Measurements from ENCODE around the gene YBX2.
A peak's percentile ranks its signal among the peaks of the same experiment; 100 is the strongest.

YBX2 gene

DNA sequence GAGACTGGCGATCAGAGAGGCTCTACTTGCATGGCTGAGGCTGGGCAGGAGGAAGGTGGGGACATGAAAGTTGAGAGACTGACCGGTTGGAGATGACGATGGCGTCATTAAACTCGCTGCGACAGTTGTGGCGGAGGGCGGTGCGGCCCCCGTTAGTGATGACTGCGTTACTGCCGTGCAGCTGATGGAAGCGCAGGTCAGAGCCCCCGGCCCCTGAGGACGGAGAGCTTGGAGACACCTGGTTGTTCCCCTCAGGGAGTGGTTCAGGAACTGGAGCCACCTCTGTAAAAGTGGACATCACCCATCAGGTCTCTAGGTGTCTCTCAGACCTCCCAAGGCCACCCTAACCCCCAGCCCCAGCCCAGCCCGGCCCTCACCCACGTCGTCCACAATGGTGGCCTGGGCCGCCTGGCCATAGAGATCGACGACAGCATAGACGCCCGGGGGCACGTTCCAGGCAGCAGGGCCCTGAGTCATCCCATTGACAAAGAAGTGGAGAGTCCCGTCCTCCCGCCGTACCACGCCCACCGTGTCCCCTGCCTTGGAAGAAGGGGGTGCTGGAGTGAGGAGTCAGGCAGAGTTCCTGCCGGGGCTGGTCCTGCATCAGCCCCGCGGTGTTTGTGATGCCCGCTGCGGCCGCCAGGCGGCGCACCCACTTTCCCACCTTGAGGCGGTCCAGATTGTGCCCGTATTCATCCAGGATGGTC, 29.4 kb upstream of the YBX2 start:
- no peak for DNase-seq (ENCODE audit: low read depth, low spot score)

DNA sequence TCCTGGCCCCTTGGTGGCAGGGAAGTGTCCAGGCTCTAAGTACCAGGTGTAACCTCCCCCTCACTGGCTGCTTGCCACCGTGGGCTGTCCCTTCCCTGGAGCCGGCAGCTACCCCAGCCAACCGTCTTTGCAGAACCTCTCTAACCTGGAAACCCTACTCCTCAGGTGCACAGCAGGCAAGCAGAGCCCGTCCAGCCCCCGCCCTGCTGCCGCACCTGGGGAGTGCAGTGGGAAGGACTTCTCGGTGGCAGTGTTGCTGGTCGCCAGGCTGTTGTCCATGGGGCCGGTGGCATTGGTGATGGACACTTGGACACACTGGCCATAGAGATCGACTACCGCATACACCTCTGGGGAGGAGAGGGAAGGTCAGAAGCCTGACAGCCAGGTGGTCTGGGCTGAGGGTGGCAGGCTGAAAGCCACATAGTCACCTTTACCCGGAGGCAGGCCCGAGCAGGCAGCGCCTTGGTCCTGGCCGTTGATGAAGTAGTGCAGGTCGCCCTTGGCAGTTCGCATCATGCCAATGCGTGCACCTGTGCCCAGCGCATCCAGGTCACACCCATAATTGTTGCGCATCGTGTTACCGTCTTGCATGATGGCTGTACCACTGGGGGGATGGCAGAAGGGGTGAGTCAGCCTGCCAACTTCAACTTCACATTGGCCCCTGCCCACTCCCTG, 28.2 kb upstream of the YBX2 start:
- DNase-seq (ENCODE audit: low read depth, low spot score): no peak

DNA sequence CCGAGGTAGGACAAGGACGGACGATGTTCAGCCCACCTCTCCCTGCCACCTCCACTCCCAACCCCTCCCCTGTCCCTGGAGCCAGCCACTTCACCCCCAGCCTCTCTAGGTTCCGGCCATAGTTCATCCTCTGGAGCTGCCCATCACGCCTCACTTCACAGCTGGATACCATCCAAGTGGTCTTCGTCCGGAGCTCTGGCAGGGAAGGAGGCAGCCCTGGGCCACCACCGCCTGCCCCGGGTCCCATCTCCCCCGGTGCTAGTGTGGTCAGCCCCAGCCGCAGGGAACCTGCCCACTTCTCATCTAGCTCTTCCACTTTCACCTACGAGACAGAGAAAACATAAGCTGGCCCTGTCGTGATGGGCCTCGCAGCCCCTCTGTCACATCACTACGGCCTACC, 27.0 kb upstream of the YBX2 start:
- no peak for DNase-seq (ENCODE audit: low read depth, low spot score)

DNA sequence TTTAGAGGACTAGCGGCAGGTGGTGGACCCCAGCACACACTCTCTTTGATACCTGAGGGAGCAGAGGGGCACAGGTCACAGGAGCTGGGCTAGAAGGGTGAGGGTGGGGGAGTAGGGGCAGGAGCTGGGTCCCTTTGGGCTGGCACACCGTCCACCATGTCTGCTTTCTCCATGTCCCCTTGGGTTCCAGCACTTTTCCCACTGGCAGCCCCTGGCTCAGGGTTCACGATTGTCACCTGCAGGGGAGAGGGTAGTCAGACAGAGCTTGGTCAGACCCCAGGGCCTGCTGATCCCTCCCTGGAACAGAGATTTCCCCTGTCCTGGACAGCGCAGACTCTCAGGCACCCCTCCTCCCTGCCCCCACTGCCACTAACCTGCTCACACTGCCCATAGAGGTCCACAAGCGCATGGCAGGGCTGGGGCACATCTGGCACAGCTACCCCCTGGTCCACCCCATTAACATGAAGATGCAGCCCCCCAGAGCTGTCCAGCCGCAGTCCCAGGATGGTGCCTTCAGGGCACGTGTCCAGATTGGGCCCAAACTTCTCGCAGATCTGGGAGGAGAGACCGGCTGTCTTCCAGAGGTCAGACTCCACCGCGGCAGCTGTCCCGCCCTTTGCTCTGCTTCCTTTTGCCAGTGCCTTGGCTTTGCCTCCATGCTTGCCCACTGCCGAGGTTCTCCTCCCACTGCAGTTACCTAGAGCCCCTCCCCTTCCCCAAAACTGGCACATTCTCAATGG, 23.9 kb upstream of the YBX2 start:
- DNase-seq (ENCODE audit: low read depth, low spot score): no peak

DNA sequence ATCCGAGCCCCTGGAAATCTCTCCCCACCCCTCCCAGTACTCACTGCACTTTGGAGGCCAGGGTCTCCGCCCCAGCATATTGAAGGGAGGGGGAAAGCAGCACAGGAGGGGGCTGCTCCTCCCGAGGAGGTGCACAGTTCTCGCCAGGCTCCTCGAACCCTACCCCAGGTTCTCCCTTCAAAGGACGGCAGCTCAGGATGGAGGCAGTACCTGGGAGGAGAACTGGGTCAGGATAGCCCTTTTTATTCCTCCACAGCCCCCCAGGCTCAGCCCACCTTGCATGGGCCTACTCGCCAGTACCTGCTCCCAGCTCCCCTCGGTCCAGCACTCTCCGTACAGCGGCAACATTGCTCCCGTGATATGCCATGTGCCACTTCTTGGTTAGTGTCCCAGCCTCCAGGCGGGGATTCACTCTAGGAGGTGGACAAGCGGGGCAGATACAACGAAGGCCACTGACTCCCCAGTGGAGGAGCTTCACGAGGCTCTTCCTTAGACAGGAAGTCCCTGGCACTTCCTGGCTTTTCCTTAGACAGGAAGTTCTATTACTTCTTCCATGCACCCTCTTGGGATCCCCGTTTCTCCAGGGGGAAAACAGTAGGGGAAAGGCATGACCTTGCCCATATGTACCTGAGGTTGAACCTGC, 22.8 kb upstream of the YBX2 start:
- no peak for DNase-seq (ENCODE audit: low read depth, low spot score)

DNA sequence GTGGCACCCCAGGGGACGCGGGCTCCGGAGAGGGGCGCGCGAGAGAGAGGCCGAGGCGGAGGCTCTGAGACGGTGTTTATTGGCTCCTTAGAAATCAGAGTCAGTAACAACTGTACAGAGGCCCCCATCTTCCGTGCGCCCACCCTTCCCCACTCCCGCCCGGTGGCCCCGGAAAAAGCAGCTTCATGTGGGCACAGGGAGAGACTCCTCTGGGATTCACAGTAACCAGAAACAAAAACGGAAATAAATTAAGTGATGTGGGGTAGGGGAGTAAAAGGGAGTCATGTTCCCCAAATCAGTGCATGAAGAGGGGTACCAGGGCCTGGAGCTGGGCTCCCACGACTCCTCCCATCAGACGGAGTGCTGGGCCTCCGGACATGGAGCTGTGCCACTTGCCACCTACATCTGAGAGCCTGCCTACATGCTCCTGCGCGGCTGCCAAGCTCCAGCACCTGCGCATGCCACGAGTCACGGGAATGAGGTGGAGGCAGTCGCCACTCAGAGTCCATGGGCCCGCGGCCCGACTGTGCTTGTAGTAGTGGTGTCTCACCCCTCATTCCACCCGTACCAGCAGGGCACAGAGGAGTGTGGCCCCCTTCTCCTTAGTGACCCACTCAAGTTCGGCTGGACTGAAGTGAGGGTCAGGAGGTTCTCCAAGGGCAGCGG, 21.3 kb upstream of the YBX2 start:
- DNase-seq (ENCODE audit: low read depth, low spot score): no peak

DNA sequence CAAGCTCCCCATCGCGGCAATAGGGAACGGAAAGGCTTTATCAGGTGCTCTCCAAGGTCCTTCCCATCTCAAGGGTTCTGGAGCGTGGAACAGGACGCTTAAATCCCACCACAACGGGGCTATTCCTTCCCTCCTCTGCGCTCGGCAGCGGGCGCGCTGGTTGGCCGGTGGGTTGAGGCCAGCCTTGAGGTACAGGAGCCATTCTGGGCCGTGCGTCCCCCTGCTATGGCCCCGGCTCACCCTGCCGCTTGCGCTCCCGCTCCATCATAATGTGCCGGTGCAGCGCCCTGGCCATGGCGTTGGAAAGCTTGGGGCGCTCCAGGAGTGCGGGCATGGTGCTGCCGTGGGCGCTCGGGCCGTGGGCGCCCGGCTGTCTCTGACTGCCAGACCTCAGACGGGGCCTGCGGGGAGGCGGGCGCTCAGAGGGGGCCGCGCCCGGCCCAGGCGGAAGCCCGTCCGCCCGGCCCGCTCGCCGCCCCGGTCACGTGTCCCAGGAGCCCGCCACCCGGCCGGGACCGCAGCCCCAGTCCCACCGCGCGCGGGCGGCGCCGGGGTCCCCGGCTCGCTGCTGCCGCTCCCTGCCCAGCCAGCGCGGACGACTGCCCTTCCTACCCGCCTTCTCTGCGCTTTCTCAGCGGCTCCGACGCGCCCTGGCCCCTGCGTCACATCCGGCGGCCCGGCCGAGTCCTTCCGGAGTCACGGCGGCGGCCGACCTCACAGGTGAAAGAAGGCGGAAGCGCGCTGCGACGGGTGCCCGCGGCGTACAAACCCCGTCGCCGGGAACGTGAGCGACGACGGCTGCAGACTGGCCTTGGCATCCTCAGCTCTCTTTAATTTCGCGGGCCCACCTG, 20.5 kb upstream of the YBX2 start, which contains the start of gene GPS2:
GPS2 (minus strand) TSS at position 642 of the 851 bp plus-strand sequence; CDS start at position 334, 308 bp downstream.
- peak; percentile 86 for DNase-seq (ENCODE audit: low read depth, low spot score)

DNA sequence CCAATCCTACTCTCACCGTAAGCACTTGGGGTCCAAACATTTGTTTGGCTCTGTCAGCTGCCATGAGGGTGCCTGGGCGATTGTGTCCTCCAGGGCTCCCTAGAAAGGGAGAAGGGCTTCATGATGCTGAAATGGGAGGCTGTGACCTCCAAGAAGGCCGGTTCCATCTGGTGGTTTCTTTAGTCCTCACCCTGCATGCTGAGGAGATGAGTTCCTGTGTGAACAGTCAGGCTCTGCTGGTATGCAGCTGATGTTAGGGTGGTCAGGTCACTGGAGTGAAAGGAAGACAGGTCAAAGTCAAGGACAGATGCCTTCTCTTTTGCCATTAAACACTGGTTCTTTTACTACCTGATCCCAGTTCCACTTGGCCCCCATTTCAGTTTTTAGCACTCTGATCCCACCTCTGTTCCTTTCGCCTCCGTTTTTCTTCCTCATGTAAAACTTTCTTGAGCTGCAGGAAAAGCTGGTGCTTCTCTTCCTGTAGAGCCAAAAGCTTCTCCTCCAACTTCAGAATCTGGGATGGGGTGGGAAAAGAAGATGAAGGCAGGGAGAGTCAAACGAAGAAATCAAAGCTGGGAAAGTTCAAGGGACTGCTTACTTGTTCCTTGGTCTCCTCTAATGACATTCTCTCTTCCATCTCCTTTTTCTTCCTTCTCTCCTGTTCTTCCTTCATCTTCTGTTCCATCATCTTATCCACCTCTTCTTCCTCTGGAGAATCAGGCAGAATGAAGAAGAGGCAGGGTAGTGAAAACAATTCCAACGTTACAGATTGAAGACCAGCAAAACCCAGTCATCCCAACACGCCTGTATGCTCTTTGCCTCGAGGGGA, 19.7 kb upstream of the YBX2 start:
- DNase-seq (ENCODE audit: low read depth, low spot score): no peak

DNA sequence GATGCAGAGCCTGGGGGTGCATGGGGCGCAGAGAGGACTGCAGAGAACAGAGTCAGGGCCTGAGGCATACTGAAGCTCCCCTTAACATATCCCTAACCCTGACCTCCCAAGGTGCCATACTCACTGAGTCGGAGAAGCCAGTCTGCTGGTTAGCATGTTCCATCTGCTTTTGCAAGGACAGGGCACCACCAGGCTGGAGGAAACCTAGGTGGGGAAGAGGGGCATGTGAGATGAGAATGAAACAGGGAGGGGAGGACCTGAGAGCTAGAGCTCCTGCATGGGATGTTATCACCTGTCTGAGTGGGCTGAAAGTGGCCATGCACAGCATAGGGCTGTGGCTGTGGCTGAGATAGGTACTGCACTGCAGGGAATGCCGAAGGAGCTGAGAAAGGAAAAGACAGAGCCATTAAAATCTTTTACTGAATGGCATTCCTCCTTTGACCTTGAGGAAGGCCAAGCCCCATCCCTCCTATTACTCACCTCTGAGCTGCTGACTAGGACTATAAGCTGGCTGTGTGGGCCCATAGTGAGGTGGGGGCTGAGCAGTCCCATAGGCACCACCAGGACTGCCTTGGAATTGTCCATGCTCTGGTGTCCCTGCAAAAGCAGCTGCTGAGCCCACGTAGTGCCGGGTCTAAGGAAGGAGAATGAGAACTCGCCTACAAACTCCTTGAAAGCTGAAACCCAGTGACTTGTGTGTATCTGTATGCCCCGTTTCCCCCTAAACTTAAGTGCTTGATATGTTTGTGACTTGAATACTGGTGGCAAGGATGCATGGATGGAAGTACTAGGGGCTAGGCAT, 18.9 kb upstream of the YBX2 start:
- DNase-seq (ENCODE audit: low read depth, low spot score): no peak

DNA sequence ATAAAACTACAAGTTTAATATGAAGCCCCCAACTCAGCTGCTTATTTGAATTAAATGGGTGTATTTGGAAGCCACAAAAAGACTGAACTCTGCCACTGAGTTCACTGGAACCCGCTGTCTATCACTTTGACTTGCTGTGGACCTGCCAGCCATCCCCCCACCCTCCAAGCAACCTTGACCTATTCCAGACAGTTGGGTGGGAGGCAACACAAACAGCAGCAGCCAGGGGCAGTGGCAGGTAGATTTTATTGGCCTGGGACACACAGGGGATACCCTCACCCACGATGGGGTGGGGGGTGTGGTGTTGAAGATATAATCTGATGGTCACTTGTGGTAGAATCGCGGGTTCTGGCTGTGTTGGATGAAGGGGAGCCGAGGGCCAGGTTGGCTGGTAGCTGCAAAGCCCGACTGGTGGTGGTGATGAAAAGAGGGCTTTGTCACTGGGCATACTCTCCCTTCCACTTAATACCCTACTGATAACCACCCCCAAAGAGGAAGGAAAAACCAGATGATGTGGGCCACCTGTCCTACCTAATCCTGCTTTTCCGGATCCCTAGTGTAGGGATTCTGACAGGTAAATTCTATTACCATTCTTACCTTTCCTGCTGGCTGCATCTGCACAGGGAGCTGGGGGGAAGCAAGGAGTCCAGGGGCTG, 18.1 kb upstream of the YBX2 start:
- DNase-seq (ENCODE audit: low read depth, low spot score): no peak

DNA sequence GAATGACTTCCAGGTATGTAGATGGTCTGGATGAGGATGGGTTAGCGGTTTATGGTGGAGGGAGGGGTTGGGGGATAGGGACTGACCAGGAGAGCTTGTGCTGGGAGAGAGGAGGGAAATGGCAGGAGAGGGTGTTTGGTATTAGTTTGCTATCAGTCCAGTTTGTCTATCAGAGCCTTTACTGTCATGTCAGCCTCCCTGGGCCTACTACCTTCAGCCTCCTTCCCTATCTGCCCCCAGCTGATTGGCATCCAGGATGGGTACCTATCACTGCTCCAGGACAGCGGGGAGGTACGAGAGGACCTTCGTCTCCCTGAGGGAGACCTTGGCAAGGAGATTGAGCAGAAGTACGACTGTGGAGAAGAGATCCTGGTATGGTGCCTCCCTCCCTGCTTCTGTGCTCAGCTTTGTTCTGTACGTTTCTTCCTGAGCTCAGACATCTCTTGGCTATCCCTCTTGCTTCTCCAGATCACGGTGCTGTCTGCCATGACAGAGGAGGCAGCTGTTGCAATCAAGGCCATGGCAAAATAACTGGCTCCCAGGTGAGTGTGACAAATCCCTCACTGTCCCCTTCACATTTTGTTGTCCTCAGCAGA, 16.8 kb upstream of the YBX2 start:
- DNase-seq (ENCODE audit: low read depth, low spot score): no peak

DNA sequence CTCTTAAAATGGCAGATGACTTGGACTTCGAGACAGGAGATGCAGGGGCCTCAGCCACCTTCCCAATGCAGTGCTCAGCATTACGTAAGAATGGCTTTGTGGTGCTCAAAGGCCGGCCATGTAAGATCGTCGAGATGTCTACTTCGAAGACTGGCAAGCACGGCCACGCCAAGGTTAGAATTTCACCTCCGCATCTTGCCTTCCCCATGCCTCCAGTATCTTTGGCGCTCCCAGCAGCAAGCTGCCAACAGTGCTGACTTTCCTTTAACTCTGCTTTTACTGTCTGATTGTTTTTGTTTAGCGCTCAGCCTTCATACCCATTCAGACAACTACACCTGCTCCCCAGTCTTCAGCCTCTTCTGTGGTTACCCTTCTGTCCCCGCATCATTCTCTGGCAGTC, 15.2 kb upstream of the YBX2 start:
- DNase-seq (ENCODE audit: low read depth, low spot score): no peak

DNA sequence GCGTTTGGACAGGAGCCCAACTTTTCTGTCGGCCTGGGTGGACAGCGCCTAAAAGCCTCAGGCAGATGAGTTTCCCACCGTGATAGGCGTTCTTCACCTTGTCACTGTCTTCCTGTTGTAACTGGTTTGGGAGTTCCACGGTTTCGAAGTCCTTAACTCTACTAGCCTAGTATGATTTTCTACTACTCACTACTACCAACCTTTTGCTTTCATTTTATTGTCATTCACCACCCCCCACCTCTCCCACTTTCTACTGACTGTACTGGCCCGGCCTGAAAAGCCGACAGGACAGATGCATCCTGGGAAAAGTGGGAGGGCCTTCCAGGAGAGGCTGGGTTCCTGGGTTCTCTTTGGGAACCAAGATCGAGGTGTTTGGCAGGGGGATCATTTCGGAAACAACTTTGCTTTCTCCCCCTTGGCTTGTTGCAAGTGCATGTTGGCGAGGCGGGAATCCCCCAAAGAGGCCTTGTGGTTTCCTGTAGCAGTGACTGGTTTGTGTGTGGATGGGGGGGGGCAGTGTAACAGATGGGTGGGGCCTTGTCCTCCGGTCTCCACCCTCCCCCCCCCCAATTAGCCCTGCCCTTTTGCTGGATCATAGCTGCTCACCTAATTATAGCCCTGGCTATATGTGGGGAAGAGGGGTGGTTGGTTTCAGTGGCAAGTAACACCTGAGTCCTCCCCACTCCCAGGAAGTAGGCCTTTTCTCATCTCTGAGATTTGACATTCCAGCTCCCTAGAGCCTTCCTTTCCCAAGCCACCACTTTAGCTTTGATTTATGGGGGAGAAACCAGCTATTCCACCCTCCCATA, 14.4 kb upstream of the YBX2 start:
- peak; percentile 68 for DNase-seq (ENCODE audit: low read depth, low spot score)

DNA sequence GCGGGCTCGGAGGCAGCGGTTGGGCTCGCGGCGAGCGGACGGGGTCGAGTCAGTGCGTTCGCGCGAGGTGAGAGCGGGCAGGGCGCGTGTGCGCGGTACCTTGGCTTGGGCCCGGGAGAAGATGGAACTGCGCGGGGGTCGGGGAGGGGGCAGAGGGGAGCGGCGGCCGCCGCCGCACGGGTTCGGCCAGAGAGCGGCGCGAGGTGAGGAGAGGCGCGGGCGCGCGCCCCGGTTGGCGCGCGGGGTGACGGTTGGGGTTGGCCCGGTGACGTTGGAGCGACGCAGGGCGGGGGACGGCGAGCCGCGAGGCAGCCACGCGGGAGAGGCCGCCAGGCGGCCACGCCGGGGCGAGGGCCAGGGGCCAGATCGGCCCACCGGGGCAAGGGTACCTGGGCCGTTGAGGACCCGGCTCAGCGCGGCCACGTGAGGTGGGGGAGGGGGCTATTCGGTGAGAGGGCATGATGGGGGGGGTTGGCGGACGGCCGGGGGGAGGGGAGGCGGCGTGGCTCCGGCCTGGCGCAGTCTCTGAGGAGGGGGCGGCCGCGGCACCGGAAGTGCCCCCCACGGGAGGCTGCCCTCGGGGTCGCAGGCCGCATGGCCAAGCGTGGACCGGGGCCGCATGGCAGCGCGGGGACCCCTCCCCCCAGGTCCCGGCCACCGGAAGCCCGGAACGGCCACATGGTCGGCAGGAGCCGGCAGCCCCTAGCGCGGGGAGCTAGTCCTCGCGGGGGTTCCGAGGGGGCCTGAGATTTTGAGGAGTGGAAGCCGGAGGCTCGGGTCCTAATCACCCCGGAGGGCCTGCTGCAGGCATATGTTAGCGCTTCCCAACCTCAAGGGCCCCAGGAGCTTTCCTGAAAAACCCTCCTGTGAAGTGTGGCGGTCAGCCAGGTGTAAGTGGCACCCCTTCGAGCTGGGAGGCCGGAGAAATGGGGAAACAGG, 13.5 kb upstream of the YBX2 start:
- no peak for DNase-seq (ENCODE audit: low read depth, low spot score)

DNA sequence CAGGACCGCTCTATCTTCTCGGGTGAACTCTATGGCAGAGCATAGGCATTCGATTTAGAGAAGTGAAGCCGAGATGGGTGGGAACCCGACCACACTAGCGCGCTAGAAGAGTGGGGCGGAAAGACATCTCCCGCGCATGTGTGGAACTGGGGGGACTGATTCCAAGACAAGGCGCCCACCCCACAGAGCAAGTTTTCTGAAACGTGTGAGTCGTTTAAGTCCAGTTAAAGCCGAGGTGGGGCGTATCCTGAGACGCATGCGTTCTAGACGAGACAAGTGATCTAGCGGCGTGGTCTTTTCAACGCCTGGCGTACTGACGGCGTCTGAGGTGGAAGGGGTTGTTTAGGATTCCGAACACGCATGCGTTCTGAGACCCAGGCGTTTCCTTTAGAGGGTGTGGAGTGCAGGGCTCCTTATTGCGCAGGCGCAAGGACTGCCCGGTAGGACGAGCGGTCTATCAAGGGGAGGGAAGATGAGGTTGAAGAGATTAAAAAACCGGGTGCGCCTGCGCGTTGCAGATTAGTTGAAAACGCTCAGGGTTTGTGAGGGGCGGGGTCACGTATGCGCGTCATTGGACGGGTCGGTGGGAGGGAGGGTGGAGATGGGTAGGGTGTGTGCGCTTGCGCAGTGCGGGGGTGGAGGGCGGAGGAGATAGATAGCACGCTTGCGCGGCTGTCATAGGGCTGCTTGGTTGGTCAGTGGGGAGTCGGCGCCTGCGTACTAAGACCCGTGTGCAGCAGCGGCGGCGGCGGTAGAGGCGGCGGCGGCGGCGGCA, 12.7 kb upstream of the YBX2 start, which contains the start of gene EIF5A:
EIF5A (plus strand) TSS at position 718 of the 775 bp plus-strand sequence. CDS start 2,008 bp downstream, outside the sequence.
- DNase-seq (ENCODE audit: low read depth, low spot score): peak; percentile 100

All from activated naive CD8-positive, alpha-beta T cell treated with anti-CD3 and anti-CD28 coated beads, Interleukin-2, amount 50 U/mL, for 16 hours (primary cell).